ENCODE results near the gene SNX11.
A peak's percentile ranks its signal among the peaks of the same experiment; 100 is the strongest.

SNX11 gene

DNA sequence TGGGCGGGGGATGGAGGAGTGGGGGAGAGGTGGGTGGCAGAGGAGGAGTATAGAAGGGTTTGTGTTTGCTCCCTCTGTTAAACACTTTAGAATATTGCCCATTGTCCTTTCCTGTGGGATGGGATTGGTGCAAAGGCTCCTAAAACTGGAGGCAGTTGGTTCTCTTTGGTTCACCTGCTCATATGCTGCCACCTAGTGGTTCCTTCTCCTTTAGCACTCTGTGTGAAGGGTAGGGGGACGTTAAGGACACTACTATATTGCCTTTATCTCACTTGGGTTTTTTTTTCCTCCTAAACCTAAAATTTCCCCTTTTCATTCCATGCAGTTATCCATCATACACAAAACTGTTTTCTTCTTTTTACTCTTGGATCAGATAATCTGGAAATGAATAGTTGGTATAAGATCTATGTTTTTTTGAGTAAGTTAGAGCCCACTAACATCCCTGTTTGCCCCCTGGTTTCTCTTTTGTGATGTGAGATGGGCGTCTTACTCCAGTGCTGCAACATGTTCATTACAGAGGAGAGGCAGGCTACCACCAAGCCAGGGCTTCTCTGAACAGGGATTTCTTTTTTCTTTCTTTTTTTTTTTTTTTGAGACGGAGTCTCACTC lies 23.8 kb downstream of the SNX11 start:
- DNase-seq (ENCODE audit: low read depth in 2 of 2) = peak in 1 of 2 donors; percentile 10

DNA sequence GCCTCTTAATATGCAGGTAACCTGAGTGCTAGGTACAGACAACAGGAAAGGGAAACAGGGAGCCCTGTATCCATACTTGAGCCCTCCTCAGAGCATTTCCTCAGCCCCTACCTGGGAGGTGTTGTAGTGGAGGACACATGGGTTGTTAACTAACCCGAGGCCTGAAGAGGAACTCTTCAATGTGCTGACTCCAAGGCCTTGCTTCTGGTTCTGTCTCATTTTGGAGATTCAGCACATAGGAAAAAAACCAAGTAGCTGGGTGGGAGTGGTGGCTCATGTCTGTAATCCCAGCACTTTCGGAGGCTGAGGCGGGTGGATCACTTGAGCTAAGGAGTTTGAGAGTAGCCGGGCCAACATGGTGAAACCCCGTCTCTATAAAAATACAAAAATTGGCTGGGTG lies 24.8 kb downstream of the SNX11 start:
- DNase-seq (ENCODE audit: low read depth in 2 of 2) = no peak

DNA sequence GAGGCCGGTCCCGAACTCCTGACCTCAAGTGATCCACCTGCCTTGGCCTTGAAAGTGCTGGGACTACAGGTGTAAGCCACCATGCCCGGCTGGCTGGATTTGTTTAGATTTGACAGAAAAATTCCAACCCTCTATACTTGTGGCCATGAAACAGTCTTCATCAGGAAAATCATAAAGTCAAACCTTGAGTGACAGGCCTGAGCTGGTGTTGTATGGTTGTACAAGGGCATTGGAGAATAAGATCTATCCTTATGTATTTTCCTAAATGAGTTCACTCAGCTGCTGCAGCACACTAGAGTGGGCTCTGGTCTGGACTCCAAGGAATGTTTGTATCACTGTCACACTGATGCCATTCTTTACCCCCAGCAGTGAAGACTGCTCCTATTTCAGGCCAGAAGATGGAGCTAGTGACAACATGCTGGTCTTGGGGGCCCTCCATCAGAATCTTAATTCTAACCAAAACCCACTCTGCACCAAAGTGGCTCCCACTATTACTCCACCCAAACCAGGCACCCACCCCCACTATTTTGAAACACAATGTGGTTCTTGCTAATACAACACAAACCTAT lies 27.4 kb downstream of the SNX11 start:
- no peak for DNase-seq (ENCODE audit: low read depth in 2 of 2)

DNA sequence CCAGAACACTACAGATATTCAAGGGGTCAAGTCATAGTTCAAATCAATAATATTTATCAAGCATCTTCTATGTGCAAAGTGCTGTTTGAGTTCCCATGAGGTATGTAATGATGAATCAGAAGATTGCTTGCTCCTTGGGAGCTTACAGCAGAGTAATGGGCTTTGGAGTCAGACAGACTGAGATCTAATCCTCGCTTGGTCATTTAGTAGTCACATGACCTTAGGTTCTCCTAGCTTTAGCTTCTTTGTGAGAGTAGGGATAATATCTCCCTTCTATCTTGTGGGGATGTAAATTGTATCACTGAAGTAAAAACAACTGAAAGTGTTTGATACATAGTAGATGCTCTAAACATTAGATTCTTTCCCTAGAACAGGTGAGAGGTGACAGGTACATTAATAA lies 30.1 kb downstream of the SNX11 start:
- DNase-seq (ENCODE audit: low read depth in 2 of 2) = no peak

DNA sequence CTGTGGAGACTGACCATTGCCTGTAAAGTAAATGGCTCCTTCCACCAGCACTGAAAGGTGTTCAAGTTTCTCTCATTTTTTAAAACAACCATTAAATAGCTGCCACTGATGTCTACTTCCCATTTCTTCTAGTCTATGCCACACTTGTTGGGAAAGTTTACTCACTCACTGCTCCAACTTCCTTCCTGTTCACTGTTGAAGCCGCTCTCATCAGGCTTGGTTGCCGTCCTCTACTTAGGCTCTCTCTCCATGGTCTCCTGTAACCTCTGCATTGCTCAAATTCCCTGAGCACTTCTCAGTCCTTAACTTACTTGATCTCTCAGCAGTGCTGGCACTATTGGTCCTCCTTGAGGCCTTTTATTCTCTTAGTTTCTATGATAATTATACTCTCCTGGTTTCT lies 32.4 kb downstream of the SNX11 start:
- no peak for DNase-seq (ENCODE audit: low read depth in 2 of 2)

DNA sequence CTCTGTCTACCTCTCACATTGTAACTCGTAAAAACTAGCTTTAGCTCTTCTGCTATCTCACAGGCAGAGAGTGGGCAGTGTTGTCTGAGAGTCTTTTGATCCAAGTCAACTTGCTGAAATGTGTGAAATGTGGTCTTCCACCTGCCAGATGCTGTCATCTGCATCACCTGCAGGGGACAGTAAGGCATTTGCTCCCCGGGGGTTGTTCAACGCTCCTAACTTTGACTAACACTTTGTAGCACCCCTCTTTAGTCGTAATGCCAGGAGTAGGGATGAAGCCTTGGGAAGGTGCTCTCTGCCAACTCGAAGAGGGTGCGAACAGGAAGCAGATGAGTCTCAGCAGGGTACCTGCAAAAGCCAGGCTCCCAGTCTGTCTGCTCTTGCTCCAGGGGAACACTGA lies 36.1 kb downstream of the SNX11 start:
- DNase-seq (ENCODE audit: low read depth in 2 of 2) = no peak

DNA sequence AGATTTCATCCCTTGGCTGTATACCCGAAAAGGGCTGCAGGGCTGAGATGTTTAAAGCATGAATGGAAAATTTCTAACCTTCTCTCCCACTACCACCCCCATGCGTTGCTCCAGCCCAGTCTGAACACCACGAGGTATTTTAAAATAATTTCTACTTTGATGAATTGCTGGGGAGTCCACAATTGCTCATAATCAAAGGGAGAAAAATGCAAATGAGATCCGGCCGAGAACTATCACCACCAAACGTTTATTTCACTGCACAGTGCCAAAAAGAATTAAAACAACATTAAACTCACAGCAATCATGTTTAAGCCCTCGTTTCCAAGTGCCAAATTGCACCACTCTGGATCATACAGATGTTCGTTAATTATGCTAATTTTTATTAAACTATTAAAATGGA lies 36.7 kb downstream of the SNX11 start:
- no peak for DNase-seq (ENCODE audit: low read depth in 2 of 2)

DNA sequence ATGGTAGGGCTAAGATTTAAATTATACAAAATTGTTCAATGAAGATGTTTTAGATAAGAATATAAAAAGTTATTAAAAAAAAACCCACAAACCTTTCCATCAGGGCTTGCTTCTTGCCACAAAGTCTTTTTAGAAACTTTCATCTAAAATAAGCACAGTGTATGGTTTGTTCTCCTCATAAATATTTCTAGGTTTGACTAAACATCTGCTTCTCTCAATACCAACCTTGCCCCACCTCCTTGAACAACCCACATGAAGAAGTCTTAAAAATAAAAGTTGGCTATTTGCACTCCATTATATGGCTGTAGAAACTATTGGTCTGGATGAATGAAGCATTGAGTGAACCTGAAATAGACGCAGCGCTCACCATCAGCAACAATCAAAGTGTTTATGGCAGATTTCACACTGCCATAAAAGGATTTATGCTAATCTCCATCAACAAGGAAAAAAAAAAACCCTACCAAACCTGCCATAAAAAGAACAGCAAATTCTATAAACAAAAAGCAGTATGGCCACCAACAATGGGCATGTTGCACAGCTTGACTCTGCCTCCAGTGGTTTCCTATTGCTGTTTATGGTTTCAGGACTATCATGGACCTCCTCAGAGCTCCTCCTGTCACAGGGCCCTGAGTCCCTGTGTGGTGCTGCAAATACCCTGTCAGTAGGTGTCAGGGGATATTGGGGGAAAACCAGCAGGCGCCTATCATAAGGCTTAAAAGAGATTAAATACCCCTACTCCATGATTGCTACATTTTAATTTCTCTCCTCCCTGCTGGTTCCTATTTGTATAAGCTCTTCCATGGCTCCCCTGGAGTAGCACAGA lies 37.6 kb downstream of the SNX11 start:
- DNase-seq (ENCODE audit: low read depth in 2 of 2) = no peak

DNA sequence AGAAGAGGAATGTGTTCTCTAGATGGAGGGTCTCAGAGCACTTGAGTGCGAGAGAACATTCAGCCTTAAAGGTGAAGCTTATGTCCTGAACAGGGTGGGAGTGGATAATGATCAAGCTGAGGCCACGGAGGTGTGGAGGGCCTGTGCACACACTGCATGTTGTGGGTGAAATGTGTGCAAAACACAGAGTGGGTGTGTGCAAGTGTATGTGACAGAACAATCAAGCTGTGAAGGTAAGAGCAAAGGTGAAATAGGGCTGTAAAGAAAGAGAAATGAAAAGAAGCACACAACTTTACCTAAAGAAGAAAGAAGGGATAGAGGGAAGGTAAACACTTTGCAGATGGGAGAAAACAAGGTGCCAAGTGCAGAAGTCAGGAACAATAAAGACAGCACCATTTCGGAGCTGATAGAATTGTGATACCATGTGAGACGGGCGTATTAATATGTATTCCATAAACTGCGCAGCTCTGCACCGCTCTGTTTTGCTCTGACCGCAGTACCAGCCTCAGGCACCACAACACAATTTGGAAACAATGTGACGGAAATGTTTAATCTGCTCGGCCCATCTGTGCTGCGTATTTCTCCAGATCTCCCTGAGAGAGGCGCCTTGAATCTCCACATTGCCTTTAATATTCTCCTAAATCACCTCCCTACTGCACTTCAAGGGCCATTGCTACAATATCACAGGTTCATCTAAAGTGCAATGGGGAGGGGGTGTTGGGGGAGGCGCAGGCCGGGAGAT lies 40.6 kb downstream of the SNX11 start:
- DNase-seq (ENCODE audit: low read depth in 2 of 2) = no peak

DNA sequence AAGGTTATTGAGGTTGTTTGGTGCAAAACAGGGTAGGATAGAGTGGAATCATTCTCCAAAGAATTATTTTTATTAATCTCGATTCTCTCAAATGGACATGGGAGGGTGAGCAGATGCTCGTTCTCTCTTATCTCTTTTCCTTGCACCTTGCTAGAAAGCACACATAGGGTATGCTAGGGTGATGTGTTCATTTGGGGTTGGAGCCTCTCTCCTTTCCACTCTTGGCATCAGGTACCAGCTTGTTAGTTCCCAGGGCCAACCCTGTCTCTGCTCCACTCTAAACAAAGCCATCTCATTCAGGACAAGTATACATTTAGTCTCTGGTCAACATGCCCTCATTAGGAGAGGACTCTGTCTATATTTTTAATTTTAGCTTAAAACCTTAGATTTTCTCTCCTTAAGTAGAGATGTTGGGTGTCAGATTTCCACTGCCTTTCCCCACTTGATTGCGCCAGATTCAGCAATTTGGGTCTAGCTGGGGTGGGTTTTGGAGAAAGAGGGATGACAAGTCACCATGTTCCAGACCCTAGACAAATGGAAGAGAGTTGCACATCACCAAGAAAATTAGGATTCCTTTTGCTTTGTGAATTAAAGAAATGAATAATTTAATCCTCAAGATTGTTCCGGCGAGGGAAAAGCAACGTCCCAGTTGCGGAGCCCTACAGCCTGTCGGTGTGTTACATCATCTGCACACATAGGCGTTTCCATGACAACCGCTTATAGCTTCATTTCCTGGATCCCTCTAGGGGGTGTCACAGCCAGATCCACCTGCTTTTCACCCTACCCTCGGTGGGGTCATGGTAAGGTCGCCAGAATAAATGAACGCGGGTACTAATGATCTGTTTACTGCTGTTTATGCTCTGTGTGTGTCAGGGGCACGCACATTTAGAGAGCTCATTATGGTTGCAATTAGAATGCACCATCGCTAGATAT lies 41.6 kb downstream of the SNX11 start:
- no peak for DNase-seq (ENCODE audit: low read depth in 2 of 2)

DNA sequence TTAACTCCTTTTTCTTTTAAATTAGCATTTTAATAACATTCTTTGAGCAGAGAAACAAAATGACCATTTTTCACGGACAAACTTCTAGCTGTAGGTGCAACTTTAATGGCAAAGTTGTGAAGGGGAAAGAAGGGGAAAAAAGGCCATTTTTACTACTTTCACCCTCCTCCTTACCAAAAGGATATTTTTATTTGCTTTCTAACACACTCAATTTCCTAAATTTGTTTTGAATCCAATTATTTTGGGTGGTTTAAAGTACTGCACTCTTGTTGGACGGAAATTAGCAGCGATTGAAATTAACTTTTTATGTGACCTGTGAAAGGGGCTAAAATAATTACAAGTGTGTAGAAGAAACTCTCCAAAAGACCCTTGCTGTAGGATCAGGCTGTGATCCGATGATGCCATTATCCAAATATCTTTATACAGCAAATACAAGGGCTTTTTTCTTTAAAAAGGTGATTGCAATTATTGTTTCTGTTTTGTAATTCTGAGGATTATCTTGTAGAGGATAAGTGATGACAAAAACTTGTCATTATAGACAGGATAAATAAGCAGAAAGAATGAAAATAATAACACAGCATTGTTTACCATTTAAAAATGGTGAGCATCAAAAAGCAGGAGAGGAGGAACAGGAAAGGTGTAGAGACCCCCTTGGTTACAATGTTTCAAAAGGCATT lies 42.4 kb downstream of the SNX11 start:
- no peak for DNase-seq (ENCODE audit: low read depth in 2 of 2)

DNA sequence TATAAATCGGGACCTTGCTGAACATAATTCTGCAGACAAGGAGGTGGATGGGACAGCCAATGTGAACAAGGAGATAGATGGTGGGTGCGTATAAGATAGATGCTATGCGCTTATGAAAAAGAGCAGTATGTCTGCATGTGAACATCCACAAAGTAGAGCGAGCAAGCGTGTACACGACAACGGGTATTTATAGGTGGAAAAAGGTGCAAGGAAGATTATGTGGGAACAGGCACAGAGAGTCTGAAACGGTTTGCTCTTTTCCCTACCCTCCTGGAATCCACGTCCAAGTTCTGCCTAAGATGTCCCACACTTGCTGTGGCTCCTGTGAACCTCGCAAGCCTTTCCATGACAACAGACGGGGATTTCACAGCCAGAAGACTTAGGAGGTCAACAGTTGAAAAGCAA lies 43.0 kb downstream of the SNX11 start:
- no peak for DNase-seq (ENCODE audit: low read depth in 2 of 2)

DNA sequence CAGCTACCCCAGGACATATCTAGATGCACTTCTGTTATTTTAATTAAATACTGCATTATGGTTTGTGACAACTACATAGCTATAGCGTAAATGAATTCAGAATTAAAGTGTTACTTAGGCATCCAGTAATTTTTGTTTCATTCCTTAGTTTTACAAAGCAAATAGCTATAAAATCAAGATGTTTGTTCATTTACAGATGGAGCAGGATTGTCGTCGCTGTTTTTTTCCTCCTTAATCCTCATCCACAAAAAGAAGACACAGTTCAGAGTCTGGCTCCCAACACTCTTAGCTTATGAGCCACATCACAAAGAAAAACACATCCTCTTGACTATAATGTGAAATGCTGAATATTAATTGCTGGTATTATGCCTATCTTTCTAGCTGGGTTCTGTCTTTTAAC lies 43.7 kb downstream of the SNX11 start:
- DNase-seq (ENCODE audit: low read depth in 2 of 2) = no peak

DNA sequence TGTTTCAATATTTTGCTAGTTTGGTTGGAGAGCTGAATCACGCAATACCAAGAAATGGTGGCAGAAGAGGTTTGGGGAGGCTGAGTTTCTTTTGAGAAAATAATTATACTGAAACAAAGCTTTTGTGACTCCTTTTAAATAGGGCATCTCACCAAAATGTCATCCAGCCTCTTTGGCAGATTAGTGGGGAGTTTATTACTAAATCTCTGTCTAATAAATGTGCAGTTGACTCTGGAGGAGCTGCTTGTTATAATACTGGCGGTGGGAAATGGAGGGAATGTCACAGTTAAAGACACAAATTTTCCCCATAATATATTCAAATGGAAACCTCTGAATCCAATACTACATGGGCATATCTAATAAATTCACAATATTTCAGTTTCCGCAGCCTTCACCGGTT lies 44.7 kb downstream of the SNX11 start:
- no peak for DNase-seq (ENCODE audit: low read depth in 2 of 2)

DNA sequence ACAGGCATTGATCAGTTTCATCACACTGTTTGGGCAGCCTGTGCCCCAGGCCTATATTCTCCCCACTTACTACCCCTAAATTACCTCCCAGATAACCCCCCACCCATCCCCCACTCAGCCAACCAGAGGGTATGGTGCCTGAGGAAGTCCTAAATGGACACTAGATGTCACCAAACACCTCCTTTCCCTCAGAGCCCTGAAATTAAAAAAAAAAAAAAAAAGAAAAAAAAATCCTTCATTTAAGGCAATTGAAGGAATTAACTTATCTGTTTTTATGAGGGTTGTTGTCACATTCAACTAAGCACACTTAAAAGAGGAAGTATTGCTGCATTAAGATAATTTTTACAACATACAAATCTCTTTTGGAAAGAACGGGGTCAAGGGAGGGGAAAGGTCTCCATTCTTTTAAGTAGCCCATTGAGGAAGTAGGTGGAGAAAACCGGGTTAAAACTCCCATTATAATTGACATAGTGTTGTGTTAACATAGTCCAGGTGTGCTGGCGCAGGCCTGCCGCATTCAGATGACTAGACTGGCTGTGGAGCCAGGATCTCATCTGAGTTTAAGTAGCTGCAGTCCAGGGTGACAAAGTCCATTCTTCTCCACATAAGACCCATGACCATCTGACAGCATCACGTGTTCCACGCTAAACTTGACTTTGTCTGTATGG lies 46.3 kb downstream of the SNX11 start:
- DNase-seq (ENCODE audit: low read depth in 2 of 2) = no peak

DNA sequence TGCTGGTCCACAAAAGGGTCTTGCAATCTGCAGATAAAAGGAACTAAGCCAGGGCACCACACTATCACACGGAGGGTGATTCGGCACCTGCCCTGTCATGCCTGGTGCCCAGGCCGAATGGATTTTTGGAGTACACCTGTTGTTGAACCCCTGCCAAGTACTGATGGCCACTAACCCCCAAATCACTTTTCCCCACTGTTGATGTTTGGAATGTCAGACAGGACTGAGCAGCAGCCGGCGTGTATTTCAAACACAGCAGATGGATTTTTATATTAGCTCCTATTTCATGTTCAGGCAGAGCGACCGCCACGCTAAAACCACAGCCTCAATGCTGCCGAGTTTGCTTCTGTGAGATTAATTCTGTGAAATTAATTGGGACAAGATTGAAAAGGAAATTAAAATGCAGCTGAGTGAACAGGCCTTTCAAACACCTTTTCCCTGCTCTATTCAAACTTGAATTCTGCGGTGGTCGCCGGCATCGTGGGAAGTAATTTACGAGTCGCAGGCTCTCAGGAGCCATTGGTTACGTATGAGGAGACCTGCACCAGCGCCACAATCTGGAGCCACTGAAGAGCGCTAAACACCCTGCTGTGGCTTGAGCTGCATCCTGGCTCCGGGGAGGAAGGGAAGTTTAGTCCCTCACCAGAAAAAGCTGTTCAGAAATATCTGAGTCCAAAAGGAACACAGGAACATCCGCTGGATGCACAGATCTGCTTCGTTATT lies 48.5 kb downstream of the SNX11 start:
- DNase-seq (ENCODE audit: low read depth in 2 of 2) = no peak

DNA sequence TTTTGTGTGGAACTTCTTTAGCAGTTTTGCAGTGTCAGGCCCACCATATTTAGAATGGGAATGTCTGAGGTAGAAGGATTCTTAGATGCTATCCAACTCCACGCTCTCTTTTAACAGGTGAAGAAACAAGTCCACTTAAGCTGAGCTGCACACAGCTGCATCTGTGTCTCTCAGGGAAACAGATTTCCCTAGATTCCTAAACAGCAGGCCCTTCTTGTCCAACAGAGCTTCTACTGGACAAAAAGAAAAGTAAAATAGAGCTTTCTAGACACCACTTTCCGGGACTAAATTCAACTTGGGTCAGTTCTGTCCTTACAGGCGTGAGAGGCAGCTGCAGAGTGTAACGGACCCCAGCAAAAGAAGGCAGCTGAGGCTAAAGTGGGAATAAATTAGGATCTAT lies 51.7 kb downstream of the SNX11 start:
- DNase-seq (ENCODE audit: low read depth in 2 of 2) = no peak

DNA sequence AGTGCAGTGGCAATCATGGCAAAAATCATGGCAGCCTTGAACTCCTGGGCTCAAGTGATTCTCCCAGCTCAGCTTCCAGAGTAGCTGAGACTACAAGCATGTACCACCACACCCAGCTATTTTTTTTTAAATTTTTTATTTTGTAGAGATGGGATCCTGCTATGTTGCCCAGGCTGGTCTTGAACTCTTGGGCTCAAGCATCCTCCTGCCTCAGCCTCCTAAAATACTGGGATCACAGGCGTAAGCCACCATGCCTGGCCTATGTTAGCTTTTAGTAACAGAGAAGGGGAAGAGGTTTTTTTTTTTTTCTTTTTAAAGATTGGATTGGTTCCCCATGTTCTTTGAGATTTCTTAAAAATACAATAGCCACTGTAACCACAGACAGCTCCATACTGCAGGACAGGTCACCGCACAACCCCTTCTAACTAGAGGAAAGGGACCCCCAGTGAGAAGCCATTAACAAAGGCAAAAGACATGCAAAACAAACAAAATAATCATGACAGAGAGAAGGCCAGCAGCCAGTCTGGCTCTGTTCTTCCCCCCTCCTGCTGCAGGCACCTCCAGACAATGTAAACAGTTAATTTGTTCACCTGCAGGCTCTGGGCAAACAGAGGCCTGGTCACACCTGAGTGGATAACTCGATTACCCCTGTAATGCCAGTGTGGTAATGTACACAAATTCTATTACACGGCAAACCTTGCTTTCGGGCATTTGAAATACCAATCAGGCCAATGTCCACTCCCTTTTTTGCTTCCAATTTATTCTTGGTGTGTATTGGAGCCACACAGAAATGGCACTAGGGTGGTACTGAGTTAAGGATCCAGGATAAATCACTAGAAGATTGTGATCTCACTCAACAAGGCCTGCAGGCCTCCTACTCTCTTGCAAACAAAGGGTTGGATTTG lies 52.9 kb downstream of the SNX11 start:
- no peak for DNase-seq (ENCODE audit: low read depth in 2 of 2)

All from stimulated activated CD8-positive, alpha-beta memory T cell treated with anti-CD3 and anti-CD28 coated beads, Interleukin-2, amount 100 ng/mL, for 1 hour (primary cell).